IPS-20b (cell line): ENCODE measurements around the gene MAPK8.

Experiments used
- H3K27ac ChIP-seq: one replicate; pipeline ENCODE4 v1.5.1; 2013; ENCODE audit warnings: low read length
- H3K27me3 ChIP-seq: 2 replicates; pipeline ENCODE4 v1.6.1; 2013; ENCODE audit warnings: mild to moderate bottlenecking, low read length, inconsistent platforms; ENCODE audit not compliant: insufficient read depth
- H3K36me3 ChIP-seq: 2 replicates; pipeline ENCODE4 v1.6.1; 2013; ENCODE audit warnings: low read depth, mild to moderate bottlenecking, inconsistent platforms, low read length, moderate library complexity; ENCODE audit not compliant: insufficient read depth
- H3K4me1 ChIP-seq: 2 replicates; pipeline ENCODE4 v1.6.1; 2013; ENCODE audit warnings: mild to moderate bottlenecking, control low read depth, inconsistent platforms, low read length, moderate library complexity; ENCODE audit not compliant: insufficient read depth
- H3K4me3 ChIP-seq: 2 replicates; pipeline ENCODE4 v1.5.1; 2013; ENCODE audit warnings: mild to moderate bottlenecking, low read length, inconsistent platforms
- H3K9ac ChIP-seq: 2 replicates; pipeline ENCODE4 v1.6.1; 2013; ENCODE audit warnings: low read depth, mild to moderate bottlenecking, inconsistent platforms, low read length, moderate library complexity
- H3K9me3 ChIP-seq: 2 replicates; pipeline ENCODE4 v1.6.1; 2013; ENCODE audit warnings: mild to moderate bottlenecking, low read depth, low read length, inconsistent platforms; ENCODE audit not compliant: insufficient read depth

The MAPK8 gene

GRCh38 chr10:48468866-48469511 is 162.5 kb downstream of the MAPK8 start:
- Histone ChIP-seq H3K36me3 (no peaks in the 10 kb centered on the region), H3K4me1 (peaks cover 7% of the 10 kb centered on the region), H3K9ac (no peak overlapping the region), H3K27ac (no peak overlapping the region), H3K27me3 (peaks cover 19% of the 10 kb centered on the region), H3K9me3 (no peaks in the 10 kb centered on the region), H3K4me3 (no peak overlapping the region)

DNA sequence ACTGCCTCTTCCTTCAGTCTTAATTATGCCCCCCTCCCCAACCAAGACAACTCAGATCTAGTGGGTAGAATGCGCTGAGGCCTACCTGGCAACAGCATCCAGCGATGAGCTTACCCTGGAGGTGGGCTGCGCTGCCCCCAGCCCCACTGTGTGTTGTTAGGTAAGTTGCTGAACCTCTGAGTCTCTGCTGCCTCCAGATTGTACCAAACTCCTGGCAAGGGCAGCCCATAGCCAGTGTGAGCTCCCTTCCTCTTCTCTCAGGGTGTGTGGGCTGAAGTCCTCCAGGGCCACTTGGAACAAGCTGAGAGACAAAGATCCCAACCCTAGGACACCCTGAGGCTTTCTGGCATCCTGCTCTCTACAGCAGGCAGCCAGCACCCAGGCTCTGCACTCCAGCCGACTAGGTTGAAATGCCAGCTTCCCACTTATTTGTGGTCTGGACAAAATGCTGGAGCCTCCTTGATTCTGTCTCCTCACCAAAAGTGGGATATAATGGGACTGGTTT is 163.1 kb downstream of the MAPK8 start:
- Histone ChIP-seq H3K9ac (no peak overlapping the region), H3K36me3 (no peaks in the 10 kb centered on the region), H3K4me1 (peaks cover 7% of the 10 kb centered on the region), H3K4me3 (no peak overlapping the region), H3K9me3 (no peaks in the 10 kb centered on the region), H3K27ac (no peak overlapping the region), H3K27me3 (peaks cover 19% of the 10 kb centered on the region)

DNA sequence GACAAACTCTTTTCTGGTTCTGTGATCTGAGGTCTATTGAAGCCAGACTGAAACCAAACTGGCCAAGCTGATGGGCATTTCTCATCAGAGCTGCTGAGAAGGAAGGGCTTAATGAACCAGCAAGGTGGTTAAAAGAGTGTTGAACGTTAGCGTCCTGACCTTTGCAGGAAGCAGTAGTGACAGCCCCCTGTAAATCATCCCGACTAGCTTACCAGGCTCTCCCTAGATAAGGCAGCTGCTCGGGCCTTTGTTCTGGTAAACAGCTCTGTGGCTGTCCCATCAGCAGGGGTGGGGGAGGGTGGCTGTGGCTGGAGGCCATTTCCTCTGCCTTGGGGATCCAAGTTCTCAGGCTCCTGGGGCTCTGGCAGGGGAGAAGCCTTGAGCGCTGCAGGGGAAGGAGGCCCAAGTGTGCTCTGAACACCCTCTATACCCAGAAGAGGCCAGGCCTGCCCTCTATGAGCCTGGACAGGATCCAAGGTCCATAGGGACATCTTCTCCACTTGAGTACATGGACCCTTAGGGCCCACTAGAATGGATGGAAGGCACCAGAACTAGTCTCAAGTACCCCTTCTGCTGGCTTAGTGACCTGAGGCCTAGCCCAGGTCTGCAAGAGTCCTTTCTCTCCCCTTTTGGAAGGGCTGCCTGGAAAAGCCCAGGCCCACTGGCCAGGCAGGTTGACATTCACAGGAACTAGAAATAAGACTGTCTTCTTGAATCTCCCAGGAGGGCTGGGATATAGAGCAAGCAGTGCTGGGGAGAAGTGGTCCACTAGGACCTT is 163.8 kb downstream of the MAPK8 start:
- Histone ChIP-seq H3K36me3 (no peaks in the 10 kb centered on the region), H3K4me3 (no peak overlapping the region), H3K27ac (no peak overlapping the region), H3K4me1 (peaks cover 7% of the 10 kb centered on the region), H3K27me3 (peaks cover 19% of the 10 kb centered on the region), H3K9me3 (no peaks in the 10 kb centered on the region), H3K9ac (no peak overlapping the region)

DNA sequence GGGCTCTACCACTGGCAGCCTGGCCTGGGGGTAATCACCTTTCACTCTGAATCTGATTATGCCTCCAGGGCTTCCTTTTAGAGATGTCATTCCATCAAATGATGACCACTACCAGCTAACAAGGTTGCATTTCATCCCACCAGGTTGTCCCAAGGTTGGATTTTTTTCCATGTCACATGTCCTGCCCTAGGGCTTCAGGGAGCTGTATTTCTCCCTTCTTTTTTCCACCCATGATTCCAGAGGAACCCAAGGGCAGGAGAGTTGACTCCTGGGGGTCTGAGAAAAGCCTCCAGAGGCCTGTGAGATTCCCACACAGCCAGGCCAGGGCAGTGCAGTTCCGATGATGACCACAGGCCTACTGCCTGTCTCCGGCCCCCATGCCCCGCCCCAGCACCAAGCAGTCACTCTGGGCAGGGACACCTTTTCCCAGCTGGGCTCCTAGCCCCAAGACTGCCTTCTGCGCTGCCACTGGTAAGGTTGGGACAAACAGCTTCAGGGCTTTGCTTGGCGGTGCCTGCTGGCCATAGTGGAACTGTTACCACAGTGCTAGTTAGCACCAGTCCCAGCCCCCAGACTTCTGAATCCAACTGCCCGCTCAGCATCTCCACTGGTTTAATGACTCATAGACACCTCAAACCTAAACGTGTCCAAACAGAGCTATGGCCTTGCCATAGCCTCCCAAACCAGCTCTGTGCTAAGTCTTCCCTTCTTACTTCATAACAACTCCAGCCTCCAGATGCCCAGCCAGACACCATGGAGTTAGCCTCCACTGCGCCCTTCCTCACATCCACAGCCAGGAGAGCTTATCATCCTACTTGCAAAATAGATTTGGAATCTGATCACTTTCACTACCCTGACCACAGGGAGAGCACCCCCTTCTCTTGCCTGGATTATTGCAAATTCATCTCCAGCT is 164.7 kb downstream of the MAPK8 start:
- peaks cover 8% of the 10 kb centered on the region for H3K4me1 ChIP-seq
- H3K9me3 ChIP-seq = no peaks in the 10 kb centered on the region
- no peak overlapping the region for H3K9ac ChIP-seq
- H3K27me3 ChIP-seq = peaks cover 11% of the 10 kb centered on the region
- no peaks in the 10 kb centered on the region for H3K36me3 ChIP-seq
- no peak overlapping the region for H3K27ac ChIP-seq
- H3K4me3 ChIP-seq = no peak overlapping the region

GRCh38 chr10:48472501-48473069 is 166.1 kb downstream of the MAPK8 start:
- Histone ChIP-seq H3K4me3 (no peak overlapping the region), H3K9ac (no peak overlapping the region), H3K4me1 (peaks cover 15% of the 10 kb centered on the region), H3K27ac (no peak overlapping the region), H3K36me3 (no peaks in the 10 kb centered on the region), H3K9me3 (no peaks in the 10 kb centered on the region), H3K27me3 (peaks cover under 1% of the 10 kb centered on the region; the same call in 1 of the 2 replicates)

- peaks cover 15% of the 10 kb centered on the region for H3K4me1 ChIP-seq
- no peak overlapping the region for H3K9ac ChIP-seq
- no peaks in the 10 kb centered on the region for H3K36me3 ChIP-seq
- H3K4me3 ChIP-seq = no peak overlapping the region
- no peaks in the 10 kb centered on the region for H3K9me3 ChIP-seq
- no peaks in the 10 kb centered on the region for H3K27me3 ChIP-seq
- no peak overlapping the region for H3K27ac ChIP-seq
Measured at GRCh38 chr10:48473704-48474103, 167.2 kb downstream of the MAPK8 start.

DNA sequence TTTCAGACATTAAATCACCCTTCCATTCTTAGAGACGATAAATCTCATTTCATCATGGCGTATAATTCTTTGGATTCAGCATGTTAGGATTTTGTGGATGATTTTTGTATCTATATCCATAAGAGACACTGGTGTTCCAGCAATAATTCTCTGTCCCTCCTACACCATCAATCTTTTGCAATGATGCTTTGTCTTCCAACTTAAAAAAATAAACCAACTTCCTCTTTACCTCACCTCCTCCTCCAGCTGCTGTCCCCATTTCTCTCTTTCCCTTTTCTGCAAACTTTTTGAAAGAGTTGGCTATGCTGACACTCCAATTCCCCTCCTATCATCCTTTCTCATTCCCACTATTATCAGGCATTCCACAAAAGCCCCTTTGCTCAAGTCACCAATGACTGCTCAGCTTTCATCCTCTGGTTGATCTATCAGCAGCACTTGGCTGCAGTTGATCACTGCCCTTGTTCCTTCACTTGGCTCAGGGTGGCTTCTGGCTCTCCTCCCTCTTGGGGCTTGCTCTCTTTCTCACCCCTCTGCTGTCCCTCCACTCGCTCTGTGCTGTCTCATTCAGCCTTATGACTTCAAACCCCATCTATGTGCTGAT is 168.4 kb downstream of the MAPK8 start:
- H3K27ac ChIP-seq = no peak overlapping the region
- H3K4me1 ChIP-seq = peaks cover 15% of the 10 kb centered on the region
- no peak overlapping the region for H3K4me3 ChIP-seq
- H3K9ac ChIP-seq = no peak overlapping the region
- no peaks in the 10 kb centered on the region for H3K9me3 ChIP-seq
- H3K36me3 ChIP-seq = no peaks in the 10 kb centered on the region
- no peaks in the 10 kb centered on the region for H3K27me3 ChIP-seq

GRCh38 chr10:48475943-48476278 is 169.4 kb downstream of the MAPK8 start:
- no peaks in the 10 kb centered on the region for H3K27me3 ChIP-seq
- no peak overlapping the region for H3K27ac ChIP-seq
- no peak overlapping the region for H3K4me3 ChIP-seq
- H3K9me3 ChIP-seq = no peaks in the 10 kb centered on the region
- no peaks in the 10 kb centered on the region for H3K36me3 ChIP-seq
- H3K4me1 ChIP-seq = peaks cover 8% of the 10 kb centered on the region
- no peak overlapping the region for H3K9ac ChIP-seq

- Histone ChIP-seq H3K36me3 (no peaks in the 10 kb centered on the region), H3K9me3 (no peaks in the 10 kb centered on the region), H3K4me3 (no peak overlapping the region), H3K4me1 (peaks cover 8% of the 10 kb centered on the region), H3K27me3 (no peaks in the 10 kb centered on the region), H3K27ac (no peak overlapping the region), H3K9ac (no peak overlapping the region)
Measured at GRCh38 chr10:48476279-48476982, 170.0 kb downstream of the MAPK8 start.

DNA sequence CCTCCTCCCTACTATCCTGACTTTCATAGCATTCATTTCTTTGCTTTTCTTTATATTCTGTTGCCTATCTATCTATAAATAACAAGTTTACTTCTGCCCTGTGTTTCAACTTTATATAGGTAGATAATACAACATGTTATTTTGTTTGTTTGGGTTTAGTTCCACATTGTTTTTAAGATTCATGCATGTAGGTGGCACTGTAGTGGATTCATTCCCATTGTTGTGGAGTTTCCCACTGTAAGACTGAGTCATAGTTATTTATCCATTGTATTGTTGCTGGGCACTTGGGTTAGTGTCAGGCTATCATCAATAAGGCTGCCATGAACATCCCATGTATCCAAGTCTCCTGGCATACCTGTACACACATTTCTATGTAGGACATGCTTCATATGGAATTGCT is 170.7 kb downstream of the MAPK8 start:
- Histone ChIP-seq H3K9ac (no peak overlapping the region), H3K4me1 (peaks cover 10% of the 10 kb centered on the region), H3K36me3 (no peaks in the 10 kb centered on the region), H3K27me3 (no peaks in the 10 kb centered on the region), H3K27ac (no peak overlapping the region), H3K4me3 (no peak overlapping the region), H3K9me3 (no peaks in the 10 kb centered on the region)
